CD14-positive monocyte (primary cell): ENCODE data around the gene UBE2J2. TPM values are rescaled to one million over a fixed set of nuclear protein-coding genes. Genes with fewer than 3 reads are reported as not detected.
A peak's percentile ranks its signal among the peaks of the same experiment; 100 is the strongest.

Experiments
- DNase-seq, 3 donors: peaks; one replicate each; pipeline ENCODE4 v3.0.0-alpha.2; 2011 to 2022
- H2AFZ ChIP-seq: 2 replicates; pipeline ENCODE4 v1.6.0; 2012; ENCODE audit warnings: mild to moderate bottlenecking, low read depth, low read length, inconsistent platforms; ENCODE audit not compliant: insufficient read depth, poor library complexity, severe bottlenecking
- H3K27ac ChIP-seq, 2 donors: 1 replicate in 1 of 2; 2 replicates in 1 of 2; pipeline ENCODE4 v1.5.1; 2012 to 2013; ENCODE audit warnings: low read length in 2 of 2, control low read depth in 1 of 2, inconsistent platforms in 1 of 2, low read depth in 1 of 2, mild to moderate bottlenecking in 1 of 2
- H3K27me3 ChIP-seq, 2 donors: one replicate each; pipeline versions ENCODE4 v1.6.0 to v1.6.1; 2011 to 2013; ENCODE audit warnings: low read length in 2 of 2; ENCODE audit not compliant: control insufficient read depth in 2 of 2, insufficient read depth in 2 of 2
- H3K36me3 ChIP-seq, 2 donors: replicated peaks in 1 of 2; 1 replicate in 1 of 2; 2 replicates in 1 of 2; pipeline versions ENCODE4 v1.5.1 to v1.6.1; 2012 to 2013; ENCODE audit warnings: low read length in 2 of 2, control low read depth in 1 of 2, inconsistent platforms in 1 of 2, mild to moderate bottlenecking in 1 of 2; ENCODE audit not compliant: insufficient read depth in 2 of 2, control insufficient read depth in 1 of 2
- H3K4me1 ChIP-seq, 2 donors: 1 replicate in 1 of 2; 2 replicates in 1 of 2; pipeline versions ENCODE4 v1.5.1 to v1.6.1; 2012 to 2013; ENCODE audit warnings: low read length in 2 of 2, control low read depth in 1 of 2, inconsistent platforms in 1 of 2, mild to moderate bottlenecking in 1 of 2, moderate library complexity in 1 of 2; ENCODE audit not compliant: insufficient read depth in 2 of 2, control insufficient read depth in 1 of 2
- H3K4me2 ChIP-seq: replicated peaks from 2 replicates; pipeline ENCODE3; 2012; ENCODE audit warnings: low read length, moderate library complexity, mild to moderate bottlenecking; ENCODE audit not compliant: poor library complexity, severe bottlenecking; ENCODE audit errors: extremely low read depth
- H3K4me3 ChIP-seq, 3 experiments: fragments of 200-600 bp in 1 of 3; sonication (generic) in 1 of 3; replicated peaks in 1 of 3; 1 replicate in 2 of 3; 2 replicates in 1 of 3; pipeline ENCODE4 v1.5.1; 2011 to 2013; ENCODE audit warnings: low read length in 3 of 3, mild to moderate bottlenecking in 3 of 3, control low read depth in 2 of 3, low read depth in 2 of 3, inconsistent platforms in 1 of 3, moderate library complexity in 1 of 3
- H3K79me2 ChIP-seq: 2 replicates; pipeline ENCODE4 v1.6.0; 2012; ENCODE audit warnings: mild to moderate bottlenecking, control low read depth, inconsistent platforms, low read length, moderate library complexity; ENCODE audit not compliant: insufficient read depth
- H3K9ac ChIP-seq: 2 replicates; pipeline ENCODE4 v1.6.0; 2017; ENCODE audit warnings: low read length, mild to moderate bottlenecking; ENCODE audit not compliant: insufficient read depth, poor library complexity, severe bottlenecking
- H3K9me3 ChIP-seq, 2 donors: replicated peaks in 1 of 2; 1 replicate in 1 of 2; 2 replicates in 1 of 2; pipeline versions ENCODE4 v1.5.1 to v1.6.1; 2012 to 2013; ENCODE audit warnings: low read length in 2 of 2, control low read depth in 1 of 2; ENCODE audit not compliant: control insufficient read depth in 1 of 2, insufficient read depth in 1 of 2
- H4K20me1 ChIP-seq: 2 replicates; pipeline ENCODE4 v1.6.0; 2012; ENCODE audit warnings: mild to moderate bottlenecking, low read length, control low read depth, moderate library complexity; ENCODE audit not compliant: insufficient read depth
- H3K27ac Mint-ChIP-seq, 7 donors: one replicate each; pipeline ENCODE4 v1.8.0; 2020; ENCODE audit warnings: mild to moderate bottlenecking in 7 of 7, mixed read lengths in 7 of 7, moderate library complexity in 6 of 7, inconsistent platforms in 2 of 7
- H3K27me3 Mint-ChIP-seq, 3 donors: one replicate each; pipeline ENCODE4 v1.8.0; 2021 to 2022; ENCODE audit warnings: low read depth in 3 of 3, mild to moderate bottlenecking in 3 of 3, mixed read lengths in 3 of 3, moderate library complexity in 3 of 3, inconsistent platforms in 1 of 3
- H3K36me3 Mint-ChIP-seq, 2 donors: one replicate each; pipeline ENCODE4 v1.8.0; 2020; ENCODE audit warnings: mixed read lengths in 2 of 2, inconsistent platforms in 1 of 2, mild to moderate bottlenecking in 1 of 2
- H3K4me1 Mint-ChIP-seq: one replicate; pipeline ENCODE4 v1.8.0; 2020; ENCODE audit warnings: mild to moderate bottlenecking, mixed read lengths
- H3K4me3 Mint-ChIP-seq, 2 donors: one replicate each; pipeline ENCODE4 v1.8.0; 2020; ENCODE audit warnings: mild to moderate bottlenecking in 2 of 2, mixed read lengths in 2 of 2, moderate library complexity in 1 of 2
- H3K9me3 Mint-ChIP-seq, 7 donors: one replicate each; pipeline ENCODE4 v1.8.0; 2020 to 2022; ENCODE audit warnings: mixed read lengths in 7 of 7, mild to moderate bottlenecking in 6 of 7, moderate library complexity in 6 of 7, inconsistent platforms in 2 of 7
- CTCF ChIP-seq: fragments of 200-600 bp; IDR thresholded peaks from one replicate; pipeline ENCODE4 v1.8.0; 2022; ENCODE audit warnings: antibody characterized with exemption, mild to moderate bottlenecking
- WGBS: methylation state at CpG from one replicate; pipeline ENCODE4 v1.1.5; 2013; ENCODE audit warnings: missing lambda C conversion rate; ENCODE audit not compliant: insufficient coverage; 5-methylcytosine and 5-hydroxymethylcytosine counted together
- intact Hi-C, 2 donors: fragments of 100-400 bp; cut with micrococcal nuclease; formaldehyde crosslinking; loops; one replicate each; pipeline versions ENCODE4 v1.15.0 to v1.15.1; 2023
- polyA plus RNA-seq, 3 donors: library from polyadenylated mRNA; depleted of rRNA in 1 of 3; unstranded in 2 of 3; stranded (reverse) in 1 of 3; fragments of 300-500 nt in 2 of 3; fragments of >200 nt in 1 of 3; fragmentation: Illumina TruSeq in 2 of 3; gene quantifications; 1 replicate in 2 of 3; 2 replicates in 1 of 3; pipeline ENCODE4 v1.2.3, GENCODE V29; 2012 to 2021

UBE2J2 gene
- polyA plus RNA-seq, 3 donors = 36.5 to 83.2 (median 72.1) TPM

- DNase-seq = no peak
- intact Hi-C loops = no loop called here
Measured at GRCh38 chr1:1299686-1300351, 26.2 kb upstream of the UBE2J2 start.

More at GRCh38 chr1:1299686-1300351, 26.2 kb upstream of the UBE2J2 start:
- Histone ChIP-seq H3K4me3 (no peak overlapping the region), H4K20me1 (peaks cover 35% of the 10 kb centered on the region), H3K27me3 (no peaks in the 10 kb centered on the region), H3K36me3 (peaks cover 23 to 27% of the 10 kb centered on the region in 2 donors), H3K9ac (no peak overlapping the region), H3K79me2 (peaks cover 20% of the 10 kb centered on the region), H3K27ac (no peak overlapping the region), H3K9me3 (no peaks in the 10 kb centered on the region), H3K4me2 (no peak overlapping the region), H2AFZ (no peak overlapping the region), H3K4me1 (peaks cover 7 to 17% of the 10 kb centered on the region in 2 donors)
- H3K27ac Mint-ChIP-seq = no peak overlapping the region
- WGBS = 93% methylated on average over 7 of the region's 22 CpGs
- TF ChIP-seq CTCF = peak; percentile 20
- peaks cover 9% of the 10 kb centered on the region for H3K4me1 Mint-ChIP-seq
- H3K36me3 Mint-ChIP-seq = peaks cover 2 to 29% of the 10 kb centered on the region in 2 donors
- H3K4me3 Mint-ChIP-seq = no peak overlapping the region
- H3K9me3 Mint-ChIP-seq = peaks cover 0 to 2% (median 0%) of the 10 kb centered on the region in 7 donors
- peaks cover 0 to 4% (median 2%) of the 10 kb centered on the region in 3 donors for H3K27me3 Mint-ChIP-seq
